Astrocyte of the cerebellum (primary cell): ENCODE data around the gene PPP3CA.

ENCODE experiments used
- DNase-seq: peaks from one replicate; pipeline ENCODE4 v3.0.0-alpha.2; 2011; ENCODE audit warnings: low read depth
- H3K4me3 ChIP-seq: 2 replicates; pipeline ENCODE4 v1.5.1; 2011; ENCODE audit warnings: mild to moderate bottlenecking, low read depth, low read length, moderate library complexity
- CTCF ChIP-seq: IDR thresholded peaks from 2 replicates; pipeline ENCODE4 v1.5.1; 2012; ENCODE audit warnings: low read length, low read depth, moderate library complexity, mild to moderate bottlenecking; ENCODE audit errors: missing control alignments
- in situ Hi-C: cut with HindIII; loops from 2 replicates; pipeline ENCODE4 v1.10.0; 2017; ENCODE audit warnings: low sequenced_read_pairs

The PPP3CA gene

GRCh38 chr4:101032541-101032940 lies 314.8 kb downstream of the PPP3CA start:
- H3K4me3 ChIP-seq = no peak overlapping the region
- DNase-seq = no peak
- TF ChIP-seq CTCF = no peak
- in situ Hi-C loops = no loop called here

- no peak for TF ChIP-seq CTCF
- in situ Hi-C loops = no loop called here
- DNase-seq = no peak
- no peak overlapping the region for H3K4me3 ChIP-seq
These were observed 315.4 kb downstream of the PPP3CA start for GRCh38 chr4:101031971-101032370.

- TF ChIP-seq CTCF = no peak
- no peak overlapping the region for H3K4me3 ChIP-seq
- in situ Hi-C loops = no loop called here
- no peak for DNase-seq
These were observed 318.4 kb downstream of the PPP3CA start for GRCh38 chr4:101028886-101029285.

GRCh38 chr4:101027721-101028120 lies 319.6 kb downstream of the PPP3CA start:
- in situ Hi-C loops = no loop called here

GRCh38 chr4:101025755-101026154 lies 321.6 kb downstream of the PPP3CA start:
- no peak overlapping the region for H3K4me3 ChIP-seq
- no peak for DNase-seq
- in situ Hi-C loops = no loop called here
- TF ChIP-seq CTCF = no peak

More at GRCh38 chr4:101027721-101028120, 319.6 kb downstream of the PPP3CA start:
- no peak for TF ChIP-seq CTCF
- no peak for DNase-seq
- H3K4me3 ChIP-seq = no peak overlapping the region

- in situ Hi-C loops = no loop called here
- DNase-seq = no peak
- H3K4me3 ChIP-seq = no peak overlapping the region
- no peak for TF ChIP-seq CTCF
These were observed 324.9 kb downstream of the PPP3CA start for GRCh38 chr4:101022151-101023024.
